Lung (tissue), 12 donors: ENCODE data around the gene TTLL8. TPM values are rescaled to one million over a fixed set of nuclear protein-coding genes. Genes with fewer than 3 reads are reported as not detected.

Experiments
- ATAC-seq: fragments of 200-7000 bp; cut with Tn5 transposase; one replicate; pipeline ENCODE4 v1.9.1; 2020; ENCODE audit warnings: moderate number of reproducible peaks; ENCODE audit not compliant: insufficient read depth, low FRiP score
- DNase-seq, 3 donors: peaks; one replicate each; pipeline ENCODE4 v3.0.0-alpha.2; 2013 to 2017
- H3K27ac ChIP-seq, 2 donors: one replicate each; pipeline ENCODE4 v1.5.1; 2013; ENCODE audit warnings: mild to moderate bottlenecking in 2 of 2, moderate library complexity in 2 of 2, control low read depth in 1 of 2, inconsistent platforms in 1 of 2, low read depth in 1 of 2, low read length in 1 of 2
- H3K27me3 ChIP-seq, 3 donors: one replicate each; pipeline ENCODE4 v1.5.1; 2013; ENCODE audit warnings: low read length in 2 of 3; ENCODE audit not compliant: control insufficient read depth in 3 of 3, insufficient read depth in 3 of 3
- H3K36me3 ChIP-seq, 4 donors: one replicate each; pipeline ENCODE4 v1.5.1; 2013; ENCODE audit warnings: low read length in 4 of 4, mild to moderate bottlenecking in 1 of 4, moderate library complexity in 1 of 4; ENCODE audit not compliant: control insufficient read depth in 4 of 4, insufficient read depth in 4 of 4
- H3K4me1 ChIP-seq, 5 donors: one replicate each; pipeline ENCODE4 v1.5.1; 2013; ENCODE audit warnings: low read length in 5 of 5, mild to moderate bottlenecking in 2 of 5, moderate library complexity in 1 of 5; ENCODE audit not compliant: control insufficient read depth in 5 of 5, insufficient read depth in 5 of 5
- H3K4me3 ChIP-seq: one replicate; pipeline ENCODE4 v1.5.1; 2013; ENCODE audit warnings: mild to moderate bottlenecking, control low read depth, moderate library complexity
- H3K9ac ChIP-seq, 2 donors: one replicate each; pipeline ENCODE4 v1.5.1; 2013; ENCODE audit warnings: low read length in 2 of 2, control low read depth in 1 of 2; ENCODE audit not compliant: insufficient read depth in 1 of 2
- H3K9me3 ChIP-seq, 4 donors: one replicate each; pipeline ENCODE4 v1.5.1; 2013; ENCODE audit warnings: low read length in 3 of 4, mild to moderate bottlenecking in 1 of 4, moderate library complexity in 1 of 4; ENCODE audit not compliant: control insufficient read depth in 4 of 4, insufficient read depth in 3 of 4
- CTCF ChIP-seq: IDR thresholded peaks from 2 replicates; pipeline ENCODE4 v1.5.1; 2012; ENCODE audit warnings: mild to moderate bottlenecking; ENCODE audit errors: control extremely low read depth, extremely low read depth
- WGBS, 2 donors: extraction: QIAGEN DNeasy Blood & Tissue Kit; methylation state at CpG; one replicate each; pipeline ENCODE4 v1.1.7; 2013; 5-methylcytosine and 5-hydroxymethylcytosine counted together
- polyA plus RNA-seq, 2 donors: library from polyadenylated mRNA; stranded (reverse); fragments of 200-250 nt; gene quantifications; one replicate each; pipeline ENCODE4 v1.2.1, GENCODE V29; 2013
- total RNA-seq, 2 donors: library from RNA; depleted of rRNA in 1 of 2; stranded (reverse); fragments of >200 nt in 1 of 2; gene quantifications; one replicate each; pipeline ENCODE4 v1.2.1, GENCODE V29; 2014 to 2021
- donor health status: control.
- donor health status: control.
- donor health status: Bipolar disorder and iron deficiency.
- donor health status: healthy.
- donor health status: DM: yes; HTN: yes; CAD: no.

The TTLL8 gene
- total and polyA plus RNA-seq, 4 donors: not detected

- TF ChIP-seq CTCF: no peak
- peaks cover 0 to 4% (median 0%) of the 10 kb centered on the region in 5 donors for H3K4me1 ChIP-seq
- ATAC-seq (no peak), DNase-seq (no peak)
- peaks cover 0 to 12% (median 0%) of the 10 kb centered on the region in 4 donors for H3K9me3 ChIP-seq
- H3K36me3 ChIP-seq: no peaks in the 10 kb centered on the region
- H3K4me3 ChIP-seq: no peak overlapping the region
- no peak overlapping the region for H3K9ac ChIP-seq
- H3K27ac ChIP-seq: no peak overlapping the region
- H3K27me3 ChIP-seq: no peaks in the 10 kb centered on the region
- WGBS, 2 donors: 95% methylated on average over 18 of the region's 18 CpGs
These were observed 4.2 kb downstream of the TTLL8 start for GRCh38 chr22:50053861-50054260.

DNA sequence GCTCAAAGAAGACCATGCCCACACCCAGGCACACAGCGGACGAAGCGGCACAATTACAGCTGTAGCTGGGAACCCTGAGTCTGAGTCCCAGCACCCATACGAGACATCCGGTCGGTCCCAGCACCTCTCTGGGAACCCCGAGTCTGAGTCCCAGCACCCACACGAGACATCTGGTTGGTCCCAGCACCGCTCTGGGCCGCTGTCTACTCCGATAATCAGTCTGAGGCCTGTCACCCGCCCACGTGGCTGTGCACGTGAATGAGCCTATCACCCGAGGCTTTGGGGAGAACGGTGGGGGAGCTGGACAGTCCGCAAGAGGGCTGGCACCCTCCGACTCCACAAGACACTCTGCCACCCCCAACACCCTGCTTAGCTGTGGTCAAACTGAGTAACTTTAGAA, 6.2 kb downstream of the TTLL8 start:
- no peaks in the 10 kb centered on the region for H3K27me3 ChIP-seq
- peaks cover 0 to 12% (median 0%) of the 10 kb centered on the region in 4 donors for H3K9me3 ChIP-seq
- DNase-seq (no peak), ATAC-seq (no peak)
- WGBS, 2 donors: 92% methylated on average over 18 of the region's 18 CpGs
- H3K27ac ChIP-seq: no peak overlapping the region
- no peak overlapping the region for H3K9ac ChIP-seq
- no peaks in the 10 kb centered on the region for H3K4me1 ChIP-seq
- H3K36me3 ChIP-seq: no peaks in the 10 kb centered on the region
- H3K4me3 ChIP-seq: no peak overlapping the region
- no peak for TF ChIP-seq CTCF

- Histone ChIP-seq H3K36me3 (no peaks in the 10 kb centered on the region), H3K4me1 (no peaks in the 10 kb centered on the region), H3K27me3 (peaks cover 0 to 8% (median 0%) of the 10 kb centered on the region in 3 donors), H3K27ac (no peak overlapping the region), H3K9me3 (peaks cover 0 to 11% (median 0%) of the 10 kb centered on the region in 4 donors), H3K4me3 (no peak overlapping the region), H3K9ac (no peak overlapping the region)
- DNase-seq (no peak), ATAC-seq (no peak)
- 89 to 94% methylated on average over 36 of the region's 36 CpGs for WGBS, 2 donors
- no peak for TF ChIP-seq CTCF
These were observed 8.6 kb downstream of the TTLL8 start for GRCh38 chr22:50049299-50050195.
